HG03378 (cell line): ENCODE data around the gene PDE7B.

Experiments used
- ATAC-seq: cut with Tn5 transposase; IDR thresholded peaks from one replicate; pipeline ENCODE4 v1.9.1; 2021; ENCODE audit warnings: mild to moderate bottlenecking, moderate library complexity; ENCODE audit not compliant: unreplicated experiment

PDE7B gene

DNA sequence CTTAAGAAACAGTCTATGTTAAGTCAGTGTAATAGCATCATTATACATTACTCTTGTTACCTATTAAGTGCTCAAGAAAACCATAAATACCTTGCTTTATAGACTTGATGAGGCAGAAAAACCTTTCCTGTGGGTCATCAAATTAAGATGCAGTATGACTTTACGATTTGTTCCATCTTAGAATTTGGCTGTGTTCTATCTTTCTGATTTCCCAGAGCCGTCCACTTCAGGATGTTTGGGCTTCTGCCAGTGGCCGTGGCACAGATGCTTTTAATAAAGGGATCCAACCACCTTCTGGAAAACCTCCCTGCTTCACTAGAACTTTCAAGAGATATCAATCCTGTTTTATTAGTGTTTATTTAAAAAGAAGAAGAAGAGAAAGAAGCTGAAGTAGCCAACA lies 71.2 kb downstream of the PDE7B start:
- ATAC-seq: no peak

DNA sequence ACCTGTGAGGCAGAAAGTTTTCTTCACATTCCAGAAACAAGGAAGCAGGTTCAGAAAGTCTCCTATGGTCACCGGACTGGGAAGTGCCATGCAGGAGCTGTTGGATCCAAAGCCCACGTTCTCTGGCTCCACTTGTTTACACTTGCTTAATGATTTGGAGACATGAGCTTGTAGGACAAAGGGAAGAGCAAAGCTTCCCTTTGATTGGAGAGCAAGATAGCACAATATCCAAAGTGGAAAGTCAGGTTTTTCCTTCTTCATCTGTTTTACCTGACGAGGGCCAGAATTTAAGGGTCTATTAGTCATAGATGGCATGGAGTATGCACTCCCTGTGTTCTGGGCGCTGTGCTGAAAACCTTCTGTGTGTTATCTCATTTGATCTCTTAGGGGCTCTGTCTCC lies 81.2 kb downstream of the PDE7B start:
- no peak for ATAC-seq

DNA sequence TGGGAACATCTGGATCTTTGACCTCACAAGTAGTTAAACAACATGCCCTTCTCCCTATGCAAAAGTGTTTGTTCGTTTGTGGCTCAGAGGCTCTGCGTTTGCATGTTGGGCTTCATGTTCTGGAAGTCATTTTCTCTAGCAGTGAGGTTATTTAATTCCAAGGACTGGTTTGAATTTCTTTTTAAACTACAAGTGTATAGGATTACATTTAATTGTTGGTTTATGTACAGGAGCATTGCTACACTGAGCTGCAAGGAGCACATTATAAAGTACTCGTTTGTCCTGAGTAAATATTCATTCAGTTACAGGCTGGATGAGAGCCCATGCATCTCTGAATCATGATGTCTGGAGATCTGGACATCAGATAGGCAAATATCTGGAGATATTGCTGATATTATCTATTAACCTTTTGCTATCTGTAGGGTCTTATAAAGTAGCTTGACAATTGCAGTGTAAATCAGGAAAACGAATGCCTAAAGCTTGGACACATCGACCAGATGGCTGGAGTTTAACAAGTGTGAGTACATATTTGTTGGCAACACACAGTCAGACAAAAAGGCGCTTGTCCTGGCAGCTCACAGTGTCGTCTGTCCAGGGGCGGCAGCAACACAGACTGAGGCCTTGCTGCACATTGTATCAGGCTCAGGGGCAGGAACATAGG lies 84.6 kb downstream of the PDE7B start:
- ATAC-seq: no peak

DNA sequence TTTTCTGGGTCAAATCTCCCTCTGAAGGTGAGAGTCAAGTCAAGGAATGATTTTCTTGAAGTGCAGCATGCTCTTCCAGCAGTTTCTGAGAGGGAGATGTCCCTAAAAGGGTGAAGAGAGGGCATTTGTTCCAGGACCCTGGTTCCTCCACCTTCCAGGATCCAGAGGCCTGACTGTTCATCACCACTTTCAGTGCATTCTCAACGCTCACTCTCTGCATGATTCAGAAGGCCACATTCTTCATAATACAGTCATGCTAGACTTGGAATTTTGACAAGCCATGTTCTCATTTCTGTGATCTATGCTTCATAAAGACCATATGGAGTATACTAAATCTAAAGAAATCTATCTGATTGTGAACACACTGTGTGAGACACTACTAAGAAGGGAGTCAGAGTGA lies 85.1 kb downstream of the PDE7B start:
- ATAC-seq: no peak

DNA sequence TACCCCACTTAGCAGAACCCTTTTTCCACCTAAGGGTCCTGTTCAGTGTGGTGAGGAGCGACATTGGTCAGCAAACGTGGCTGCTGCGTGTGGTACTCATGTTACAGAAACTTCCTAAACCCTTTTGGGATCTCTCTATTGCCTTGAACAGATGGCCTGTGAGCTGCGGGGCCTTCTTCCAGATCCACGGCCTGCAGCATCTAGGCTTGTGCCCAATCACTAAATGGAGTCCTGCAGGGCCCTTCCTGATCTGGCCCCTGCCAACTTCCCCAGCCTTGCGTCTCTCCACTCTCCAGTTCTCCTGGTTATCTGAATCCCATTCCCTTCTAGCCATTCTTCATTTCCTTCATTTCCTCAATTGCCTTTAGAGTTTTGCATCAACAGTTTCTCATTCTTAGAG lies 85.6 kb downstream of the PDE7B start:
- ATAC-seq: no peak

DNA sequence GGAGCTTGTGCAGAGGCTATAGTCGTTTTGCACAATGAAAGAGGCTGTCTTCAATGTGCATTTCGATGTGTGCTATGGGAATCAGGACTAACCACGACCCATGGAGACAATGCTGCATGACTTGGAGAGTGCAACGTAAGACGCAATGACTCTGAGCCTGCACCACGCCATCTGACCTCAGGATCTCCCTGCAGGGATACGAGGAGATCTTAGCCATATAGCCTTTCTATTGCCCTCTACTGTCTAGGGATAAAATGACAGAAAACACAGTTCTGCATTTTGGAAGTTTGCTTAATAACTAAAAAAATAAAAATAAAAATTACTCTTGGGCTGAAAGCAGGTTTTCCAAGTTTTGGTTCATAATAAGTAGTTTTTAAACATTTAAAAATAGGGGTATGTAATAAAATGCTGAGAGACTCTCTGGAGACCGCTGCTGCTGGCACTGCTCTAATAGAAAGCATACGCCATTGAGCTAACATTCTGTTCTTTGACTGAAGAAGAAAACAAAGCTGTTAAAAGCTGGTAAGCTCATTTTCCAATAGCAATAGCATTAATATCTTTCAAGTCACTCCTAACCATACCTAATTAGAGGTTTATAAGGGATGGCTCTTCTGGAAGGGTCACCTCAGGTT lies 87.2 kb downstream of the PDE7B start:
- no peak for ATAC-seq

DNA sequence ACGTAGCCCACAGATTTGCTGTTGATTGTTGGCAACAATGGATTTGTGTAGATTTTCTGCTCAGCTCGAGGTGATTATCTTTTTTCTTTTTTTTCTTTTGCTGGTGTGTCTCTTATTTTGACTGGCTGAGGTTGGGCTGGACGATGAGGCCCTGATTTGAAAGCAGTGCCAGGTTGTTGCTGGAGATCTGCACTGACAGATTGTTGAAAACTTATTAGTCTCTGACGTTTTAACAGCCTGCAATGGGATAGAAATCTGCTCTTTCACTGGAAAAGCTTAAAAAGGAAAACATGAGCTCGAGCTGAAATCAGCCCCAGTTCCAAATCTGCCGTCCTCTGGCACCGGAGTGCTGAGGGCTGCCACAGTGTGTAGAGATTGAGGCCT lies 87.7 kb downstream of the PDE7B start:
- ATAC-seq: no peak

DNA sequence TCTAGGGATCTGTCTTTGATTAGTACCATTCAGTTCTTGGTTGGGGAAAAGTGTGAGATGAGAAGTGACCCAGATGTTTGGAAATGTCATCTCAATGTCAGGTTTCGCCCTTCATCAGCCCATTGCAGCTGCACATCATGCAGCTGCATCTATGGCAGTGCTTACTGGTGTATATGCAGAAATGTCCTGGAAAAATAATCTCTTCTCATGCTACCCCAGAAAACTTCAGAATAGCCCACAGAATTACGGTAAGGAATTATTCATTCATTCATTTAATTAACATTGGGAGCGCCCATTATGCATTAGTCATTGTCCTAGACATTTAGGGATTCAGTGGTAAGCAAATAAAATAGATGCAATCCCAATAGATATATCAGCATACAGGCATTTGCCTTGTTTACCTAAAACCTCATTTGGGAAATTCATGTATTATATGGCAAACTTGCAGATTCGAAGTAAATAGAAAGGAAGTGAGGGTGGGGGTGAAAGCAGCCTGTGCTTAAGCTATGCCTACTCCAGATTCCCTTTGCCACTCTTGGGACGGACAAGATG lies 89.2 kb downstream of the PDE7B start:
- no peak for ATAC-seq

DNA sequence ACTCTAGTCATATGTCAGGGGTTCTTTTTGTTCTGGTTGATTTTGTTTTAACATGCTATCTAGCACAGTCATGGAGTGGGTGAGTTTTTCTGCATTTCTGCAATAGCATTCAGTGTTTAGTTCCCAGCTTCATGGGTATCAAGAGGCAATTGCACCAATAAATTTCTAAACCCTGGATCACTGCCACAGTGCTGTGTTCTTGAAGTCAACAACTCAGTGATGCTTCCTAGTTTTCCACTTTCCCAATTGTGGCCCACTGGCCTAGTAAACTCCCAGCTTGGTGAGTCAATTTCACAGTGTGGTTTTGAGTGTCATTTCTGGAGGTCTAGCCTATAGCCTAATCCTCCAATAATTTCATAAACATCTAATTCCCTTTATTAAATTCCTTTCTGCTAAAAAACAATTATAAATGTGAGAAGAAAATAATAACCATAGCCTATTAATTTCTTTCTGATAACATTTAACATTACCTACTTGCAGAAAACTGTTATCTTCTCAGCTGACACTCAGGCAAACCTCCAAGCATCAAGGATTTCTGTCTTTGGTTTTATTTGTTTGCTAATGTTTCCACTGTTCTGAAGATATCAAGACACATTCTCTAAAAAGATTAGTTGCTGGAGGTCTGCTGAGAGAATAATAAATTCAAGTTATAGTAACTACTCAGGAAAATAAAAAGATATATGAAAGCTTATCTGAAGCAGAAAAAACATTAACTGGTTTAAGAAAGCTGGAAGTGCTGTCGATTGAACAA lies 89.9 kb downstream of the PDE7B start:
- ATAC-seq: no peak

DNA sequence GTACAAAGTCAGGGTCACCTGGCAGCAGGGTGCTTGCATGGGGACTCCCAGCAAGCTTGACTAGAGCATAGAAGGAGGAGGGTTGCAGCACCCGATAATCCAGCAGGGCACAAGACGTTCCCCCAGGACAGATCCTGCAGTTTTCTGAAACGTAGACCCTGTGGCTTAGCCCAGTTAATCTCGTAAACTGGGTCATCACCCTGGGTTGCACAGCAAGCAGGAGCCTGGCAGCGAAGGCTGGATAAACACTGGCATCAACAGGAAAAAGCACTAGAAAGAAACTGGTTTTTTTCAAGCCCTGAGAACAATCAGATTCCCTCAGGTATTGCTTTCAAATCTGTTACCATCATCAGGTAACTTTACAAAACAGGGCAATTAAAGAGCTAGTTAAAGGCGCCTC lies 92.6 kb downstream of the PDE7B start:
- ATAC-seq: no peak

DNA sequence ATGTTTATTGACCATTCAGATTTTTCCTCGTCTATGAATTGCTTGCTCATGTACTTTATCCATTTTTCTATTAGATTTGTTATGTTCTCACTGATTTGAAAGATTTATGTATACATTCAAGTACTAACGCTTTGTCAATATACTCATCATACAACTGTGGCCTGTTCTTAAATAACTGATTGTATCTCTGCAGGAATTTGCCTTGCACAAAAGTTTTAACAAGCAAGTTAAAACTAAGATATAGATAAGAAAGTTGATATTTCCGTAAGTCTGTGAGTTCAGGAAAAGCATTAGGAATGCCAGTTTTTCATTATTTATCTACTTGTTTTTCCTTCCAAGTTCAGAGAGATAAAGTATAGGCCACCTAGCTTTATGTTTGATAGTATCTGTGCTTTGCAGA lies 95.2 kb downstream of the PDE7B start:
- ATAC-seq: no peak

DNA sequence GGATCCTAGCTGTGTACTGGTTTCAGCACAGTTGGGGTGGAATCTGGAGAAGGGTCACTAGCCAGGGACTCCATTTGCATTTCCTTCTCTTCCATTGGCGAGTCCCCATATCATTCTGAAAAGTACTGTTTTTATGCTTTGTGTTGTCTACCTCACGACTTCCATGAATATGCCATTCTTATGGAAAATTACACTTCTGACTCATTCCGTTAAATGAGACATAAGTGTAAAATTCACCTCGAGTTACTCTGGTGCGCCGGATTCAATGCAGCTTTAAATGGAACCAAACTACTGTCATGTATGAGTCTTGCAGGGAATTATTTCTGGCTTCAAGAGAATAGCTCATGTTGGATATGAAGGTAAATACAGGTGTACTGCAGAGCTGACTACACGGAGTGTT lies 99.2 kb downstream of the PDE7B start:
- ATAC-seq: no peak

DNA sequence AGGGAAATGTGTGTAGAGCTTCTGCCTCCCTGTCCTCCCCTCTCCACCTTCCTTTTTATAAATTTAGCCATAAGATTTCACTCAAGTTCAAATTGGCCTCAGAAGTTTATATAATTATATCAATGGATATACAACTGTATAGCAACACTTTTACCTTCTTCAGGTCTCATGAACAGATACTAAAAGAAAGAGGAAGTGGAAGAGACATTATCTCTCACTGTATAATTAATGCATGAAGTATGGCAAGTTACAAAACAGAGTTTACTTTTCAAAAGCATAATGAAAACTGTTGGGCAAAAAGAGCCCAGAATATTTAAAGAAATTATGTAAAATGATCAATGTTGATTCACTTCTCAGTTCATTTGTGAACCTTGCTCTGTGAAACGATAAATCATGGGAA lies 99.7 kb downstream of the PDE7B start:
- ATAC-seq: no peak

DNA sequence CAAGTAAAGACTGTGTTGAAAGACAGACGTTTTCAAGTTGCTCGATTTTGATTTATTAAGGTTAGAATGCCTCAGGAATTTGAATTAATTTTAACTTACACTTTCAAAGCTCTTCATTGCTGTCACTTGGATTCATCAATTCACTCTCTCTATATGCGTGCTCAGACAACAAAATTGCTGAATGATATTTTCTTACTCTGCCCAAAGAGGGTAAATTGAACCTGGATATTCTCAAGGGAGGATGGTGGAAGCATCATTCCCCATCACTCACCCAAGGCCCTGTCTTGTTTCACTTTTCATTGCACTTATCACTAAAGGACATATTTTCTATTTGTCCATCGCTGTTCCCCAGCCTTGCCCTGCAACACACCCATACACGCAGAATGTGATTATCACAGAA lies 102.3 kb downstream of the PDE7B start:
- ATAC-seq: no peak

DNA sequence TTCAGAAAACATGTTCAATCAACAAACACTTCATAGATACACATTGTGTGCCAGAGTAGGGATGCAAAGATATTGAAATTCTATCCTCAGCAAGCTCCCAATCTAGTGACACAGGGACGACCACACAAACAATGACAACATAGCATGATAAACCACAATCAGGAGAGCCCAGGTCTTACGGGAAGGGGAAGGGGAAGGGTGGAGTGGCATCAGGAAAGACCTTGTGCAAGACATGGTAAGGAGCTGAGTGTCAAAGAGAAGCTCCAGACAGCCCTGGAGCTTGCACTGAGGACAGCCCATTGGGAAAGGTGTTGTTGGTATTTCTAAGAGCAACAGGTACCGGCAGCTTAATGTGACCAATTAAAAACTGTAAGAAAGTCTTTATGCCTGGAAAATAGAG lies 103.6 kb downstream of the PDE7B start:
- ATAC-seq: no peak

DNA sequence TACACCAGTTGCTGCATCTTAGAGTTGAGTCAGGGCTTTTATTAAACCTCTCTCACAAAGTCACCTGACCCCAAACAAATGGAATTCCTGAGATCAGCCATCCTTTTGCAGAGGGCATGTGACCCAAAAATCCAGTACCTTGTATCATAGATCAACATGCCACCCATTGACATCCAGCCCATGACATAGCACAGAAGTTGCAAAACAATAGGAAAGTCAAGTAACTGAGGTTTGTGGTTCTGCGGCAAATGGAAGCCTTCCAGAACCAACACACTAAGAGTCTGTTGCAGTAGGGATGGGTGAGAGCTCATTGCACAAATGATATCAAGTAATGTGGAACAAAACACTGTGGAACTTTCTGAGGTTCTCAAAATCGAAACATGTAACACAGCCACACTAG lies 111.2 kb downstream of the PDE7B start:
- ATAC-seq: no peak

DNA sequence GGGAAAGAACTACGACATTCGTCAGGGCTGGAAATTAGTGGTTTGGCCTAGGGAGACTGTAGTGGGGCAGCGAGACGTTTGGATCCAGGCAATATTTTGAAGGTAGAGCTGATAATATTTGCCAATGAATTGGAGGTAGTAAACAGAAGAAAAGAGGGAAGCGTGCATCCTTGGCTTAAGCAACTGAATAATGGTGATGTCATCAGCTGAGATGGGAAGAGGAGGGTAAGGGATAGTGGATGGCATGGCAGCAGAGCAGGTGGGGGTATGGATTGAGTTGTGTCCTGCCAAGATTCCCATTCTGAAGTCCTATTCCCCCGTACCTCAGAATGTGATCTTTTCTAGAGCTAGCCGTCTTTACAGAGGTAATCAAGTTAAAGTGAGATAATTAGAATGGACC lies 119.2 kb downstream of the PDE7B start:
- no peak for ATAC-seq

DNA sequence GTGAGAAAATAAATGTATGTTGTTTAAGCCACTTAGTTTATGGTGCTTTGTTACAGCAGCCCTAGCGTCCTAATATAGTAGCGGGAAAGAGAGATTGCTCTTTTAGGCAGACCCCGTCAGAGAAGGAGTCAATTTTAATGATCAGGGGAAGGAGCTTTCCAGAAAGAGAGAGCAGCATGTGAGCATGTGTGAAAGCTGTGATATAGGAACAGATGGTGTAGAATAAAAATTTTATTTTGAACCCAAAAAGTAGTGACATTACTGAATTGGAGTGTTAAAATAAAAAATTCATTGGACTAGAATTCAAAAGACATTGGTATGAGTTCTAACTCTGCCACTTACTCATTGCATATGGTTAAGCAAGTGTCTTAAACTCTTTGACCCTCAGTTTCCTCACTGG lies 119.8 kb downstream of the PDE7B start:
- no peak for ATAC-seq

DNA sequence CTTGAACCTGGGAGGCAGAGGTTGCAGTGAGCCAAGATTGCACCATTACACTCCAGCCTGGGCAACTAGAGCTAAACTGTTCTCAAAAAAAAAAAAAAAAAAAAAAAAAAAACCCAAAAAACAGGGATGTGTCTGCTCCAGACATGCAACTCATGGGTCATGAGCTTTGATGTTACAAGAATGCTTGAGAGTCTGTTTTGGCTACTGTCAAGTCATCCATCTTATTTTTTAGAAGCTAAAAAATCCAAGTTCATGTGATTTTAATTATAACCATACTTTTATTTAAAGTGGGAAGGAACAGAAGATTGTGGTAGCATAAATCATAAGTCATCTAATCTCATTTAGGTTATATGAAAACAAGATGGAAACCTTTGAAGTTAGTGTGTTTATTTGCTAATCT lies 120.6 kb downstream of the PDE7B start:
- no peak for ATAC-seq

DNA sequence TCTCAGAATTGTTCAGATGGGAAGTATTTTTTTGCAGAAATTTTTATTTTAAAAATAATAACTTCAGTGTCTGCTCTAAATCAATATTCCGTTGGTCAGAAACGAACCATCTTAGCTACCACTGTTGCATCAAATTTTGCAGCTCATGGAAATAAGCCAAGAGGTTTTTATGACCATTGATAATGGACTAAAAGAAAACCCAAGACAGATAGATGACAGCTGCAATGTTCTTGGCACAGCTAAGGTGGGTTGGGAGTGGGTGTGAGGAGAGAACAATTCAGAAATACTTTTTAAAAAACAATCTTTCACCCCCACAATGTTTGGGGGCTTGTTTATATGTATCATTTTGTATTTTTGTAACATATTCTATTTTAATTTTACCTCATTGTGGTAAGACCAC lies 121.1 kb downstream of the PDE7B start:
- ATAC-seq: no peak

DNA sequence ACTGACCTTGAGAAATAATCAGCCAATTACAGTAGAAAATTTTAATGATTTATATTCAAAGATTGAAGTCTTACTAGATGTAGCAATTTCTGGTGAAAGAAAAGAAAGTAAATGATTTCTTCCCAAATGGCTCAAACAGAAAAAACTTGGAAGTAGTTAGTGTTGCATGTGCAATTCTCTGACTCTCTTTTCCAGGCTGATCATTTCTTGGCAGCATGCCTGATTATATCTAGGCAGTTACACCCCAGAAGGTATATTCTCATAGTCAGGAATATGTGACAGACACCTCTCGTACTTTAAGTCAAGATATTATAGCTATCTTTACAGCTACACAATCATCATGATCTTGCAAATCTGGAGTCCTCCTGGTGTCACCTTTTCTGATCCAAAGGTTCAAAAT lies 122.9 kb downstream of the PDE7B start:
- no peak for ATAC-seq

DNA sequence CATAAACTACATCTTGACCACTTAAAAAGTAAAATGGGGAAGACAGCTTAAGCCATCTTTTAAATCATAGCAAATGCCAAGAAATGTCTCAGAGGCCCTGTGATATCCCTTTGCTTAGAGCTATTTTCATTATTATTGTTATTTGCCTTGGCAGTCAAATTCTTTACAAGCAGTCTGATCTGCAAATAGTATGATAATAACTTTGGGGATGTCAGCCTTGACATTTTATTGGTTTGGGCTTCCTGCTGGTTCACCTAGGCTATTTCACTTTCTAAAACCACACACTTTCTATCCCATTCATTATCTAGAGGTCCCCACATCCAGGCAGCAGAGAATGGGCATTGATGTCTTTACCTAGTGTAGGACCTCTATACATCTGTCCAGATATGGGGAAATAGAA lies 125.1 kb downstream of the PDE7B start:
- no peak for ATAC-seq
